Tibial nerve (tissue), 4 donors: Measurements from ENCODE around the gene LYRM4. TPM values are rescaled to one million over a fixed set of nuclear protein-coding genes. Genes with fewer than 3 reads are reported as not detected.
A peak's percentile ranks its signal among the peaks of the same experiment; 100 is the strongest.

Experiments used
- DNase-seq, 2 donors: peaks; one replicate each; pipeline ENCODE4 v3.0.0-alpha.2; 2019; ENCODE audit warnings: low spot score in 2 of 2
- H3K27ac ChIP-seq, 4 donors: fragments of 200-600 bp; sonication (generic) in 3 of 4; one replicate each; pipeline ENCODE4 v1.5.1; 2017 to 2019; ENCODE audit warnings: mild to moderate bottlenecking in 1 of 4
- H3K27me3 ChIP-seq, 2 donors: fragments of 200-600 bp; sonication (generic) in 1 of 2; one replicate each; pipeline versions ENCODE4 v1.5.1 to v1.6.0; 2017 to 2019
- H3K36me3 ChIP-seq, 3 donors: fragments of 200-600 bp; sonication (generic); one replicate each; pipeline ENCODE4 v1.5.1; 2018 to 2019
- H3K4me1 ChIP-seq, 4 donors: fragments of 200-600 bp; sonication (generic) in 3 of 4; one replicate each; pipeline ENCODE4 v1.5.1; 2017 to 2019
- H3K4me3 ChIP-seq, 4 donors: fragments of 200-600 bp; sonication (generic) in 3 of 4; one replicate each; pipeline ENCODE4 v1.5.1; 2017 to 2019; ENCODE audit warnings: mild to moderate bottlenecking in 1 of 4, moderate library complexity in 1 of 4
- H3K9me3 ChIP-seq, 4 donors: fragments of 200-600 bp; sonication (generic) in 3 of 4; one replicate each; pipeline ENCODE4 v1.5.1; 2017 to 2019
- CTCF ChIP-seq, 5 experiments: fragments of 200-600 bp in 3 of 5; fragments of 450-650 bp in 2 of 5; sonication (generic) in 3 of 5; IDR thresholded peaks; one replicate each; pipeline ENCODE4 v1.5.1; 2016 to 2019; ENCODE audit warnings: antibody characterized with exemption in 5 of 5, mild to moderate bottlenecking in 3 of 5, moderate library complexity in 2 of 5
- EP300 ChIP-seq, 2 donors: sonication (generic); formaldehyde crosslinking; IDR thresholded peaks; one replicate each; pipeline ENCODE4 v1.6.1; 2017; ENCODE audit warnings: antibody characterized with exemption in 2 of 2, mild to moderate bottlenecking in 1 of 2
- POLR2A ChIP-seq, 2 donors: fragments of 450-650 bp; IDR thresholded peaks; one replicate each; pipeline ENCODE4 v1.6.1; 2017; ENCODE audit warnings: antibody characterized with exemption in 2 of 2, mild to moderate bottlenecking in 2 of 2, moderate library complexity in 2 of 2
- WGBS, 2 donors: methylation state at CpG; one replicate each; pipeline ENCODE4 v1.1.5; 2018; 5-methylcytosine and 5-hydroxymethylcytosine counted together
- total RNA-seq, 4 donors: library from RNA; depleted of rRNA; stranded (reverse); fragments of >200 nt; gene quantifications; one replicate each; pipeline ENCODE4 v1.1.0, GENCODE V29; 2016

LYRM4 gene
- total RNA-seq, 4 donors from 2014 or later = 21.8 to 31.0 (median 27.4) TPM

GRCh38 chr6:5191222-5191621 is 69.5 kb downstream of the LYRM4 start:
- no peaks in the 10 kb centered on the region for H3K9me3 ChIP-seq
- no peak for DNase-seq
- WGBS, 2 donors = 80 to 85% methylated on average over 6 of the region's 6 CpGs
- H3K27me3 ChIP-seq = no peaks in the 10 kb centered on the region
- no peaks in the 10 kb centered on the region for H3K36me3 ChIP-seq
- TF ChIP-seq EP300 (IDR thresholded peaks at IDR 0.05) (no peak), POLR2A (IDR thresholded peaks at IDR 0.05) (no peak), CTCF (IDR thresholded peaks at IDR 0.05) (no peak)
- H3K4me1 ChIP-seq = peaks cover 0 to 21% (median 0%) of the 10 kb centered on the region in 4 donors
- H3K4me3 ChIP-seq = no peak overlapping the region
- no peak overlapping the region for H3K27ac ChIP-seq

- no peak overlapping the region for H3K4me3 ChIP-seq
These were observed 70.2 kb downstream of the LYRM4 start for GRCh38 chr6:5190507-5190906.

GRCh38 chr6:5188646-5189045 is 72.1 kb downstream of the LYRM4 start:
- 94 to 100% methylated on average over 3 of the region's 3 CpGs for WGBS, 2 donors
- no peak for DNase-seq
- H3K4me3 ChIP-seq = no peak overlapping the region

More at GRCh38 chr6:5190507-5190906, 70.2 kb downstream of the LYRM4 start:
- Histone ChIP-seq H3K36me3 (no peaks in the 10 kb centered on the region), H3K9me3 (no peaks in the 10 kb centered on the region), H3K4me1 (peaks cover 0 to 21% (median 0%) of the 10 kb centered on the region in 4 donors), H3K27me3 (no peaks in the 10 kb centered on the region), H3K27ac (no peak overlapping the region)
- peak in 1 of 2 donors; percentile 38 for DNase-seq
- WGBS, 2 donors = 39 to 40% methylated on average over 3 of the region's 3 CpGs
- no peak for TF ChIP-seq POLR2A (IDR thresholded peaks at IDR 0.05)
- peak in 1 of 2 donors; percentile 59 for TF ChIP-seq EP300 (IDR thresholded peaks at IDR 0.05)

GRCh38 chr6:5184878-5185277 is 75.9 kb downstream of the LYRM4 start:
- WGBS, 2 donors = 91 to 93% methylated on average over 9 of the region's 9 CpGs
- TF ChIP-seq CTCF (IDR thresholded peaks at IDR 0.05) = no peak
- no peak for TF ChIP-seq POLR2A (IDR thresholded peaks at IDR 0.05)
- TF ChIP-seq EP300 (IDR thresholded peaks at IDR 0.05) = no peak
- DNase-seq = no peak
- Histone ChIP-seq H3K36me3 (no peaks in the 10 kb centered on the region), H3K27me3 (no peaks in the 10 kb centered on the region), H3K4me3 (no peak overlapping the region), H3K9me3 (no peaks in the 10 kb centered on the region), H3K4me1 (no peaks in the 10 kb centered on the region), H3K27ac (no peak overlapping the region)

More at GRCh38 chr6:5188646-5189045, 72.1 kb downstream of the LYRM4 start:
- peaks cover 0 to 21% (median 0%) of the 10 kb centered on the region in 4 donors for H3K4me1 ChIP-seq
- no peak overlapping the region for H3K27ac ChIP-seq
- no peak for TF ChIP-seq POLR2A (IDR thresholded peaks at IDR 0.05)
- TF ChIP-seq EP300 (IDR thresholded peaks at IDR 0.05) = no peak
- TF ChIP-seq CTCF (IDR thresholded peaks at IDR 0.05) = no peak
- H3K9me3 ChIP-seq = no peaks in the 10 kb centered on the region
- H3K27me3 ChIP-seq = no peaks in the 10 kb centered on the region
- no peaks in the 10 kb centered on the region for H3K36me3 ChIP-seq

GRCh38 chr6:5184218-5184617 is 76.5 kb downstream of the LYRM4 start:
- no peak for DNase-seq
- Histone ChIP-seq H3K27me3 (no peaks in the 10 kb centered on the region), H3K9me3 (no peaks in the 10 kb centered on the region), H3K27ac (no peak overlapping the region), H3K36me3 (no peaks in the 10 kb centered on the region), H3K4me3 (no peak overlapping the region), H3K4me1 (no peaks in the 10 kb centered on the region)
- 49 to 64% methylated on average over 2 of the region's 2 CpGs for WGBS, 2 donors
- TF ChIP-seq CTCF (IDR thresholded peaks at IDR 0.05) = no peak
- no peak for TF ChIP-seq EP300 (IDR thresholded peaks at IDR 0.05)
- no peak for TF ChIP-seq POLR2A (IDR thresholded peaks at IDR 0.05)
